Lower lobe of right lung (tissue), 2 donors: ENCODE data around the gene RPS4Y1. TPM values are rescaled to one million over a fixed set of nuclear protein-coding genes. Genes with fewer than 3 reads are reported as not detected.
"Not testable (repeated sequence)": the region's sequence is repeated elsewhere in the genome, so short reads cannot be mapped to it uniquely, and the experiment has no call there.

ENCODE experiments used
- ATAC-seq, 2 donors: fragments of 200-7000 bp; cut with Tn5 transposase; one replicate each; pipeline ENCODE4 v1.9.1; 2020 to 2022; ENCODE audit warnings: mild to moderate bottlenecking in 2 of 2, moderate library complexity in 2 of 2
- DNase-seq: peaks from one replicate; pipeline ENCODE4 v3.0.0-alpha.2; 2020
- H3K27ac ChIP-seq: fragments of 200-600 bp; one replicate; pipeline ENCODE4 v1.8.0; 2022
- H3K27me3 ChIP-seq: fragments of 200-600 bp; one replicate; pipeline ENCODE4 v1.8.0; 2022; ENCODE audit warnings: low read depth
- H3K36me3 ChIP-seq: fragments of 200-600 bp; one replicate; pipeline ENCODE4 v1.8.0; 2022; ENCODE audit warnings: mild to moderate bottlenecking
- H3K4me1 ChIP-seq: fragments of 200-600 bp; one replicate; pipeline ENCODE4 v1.8.0; 2022
- H3K4me3 ChIP-seq: fragments of 200-600 bp; one replicate; pipeline ENCODE4 v1.8.0; 2022; ENCODE audit warnings: mild to moderate bottlenecking
- H3K9me3 ChIP-seq: fragments of 200-600 bp; one replicate; pipeline ENCODE4 v1.8.0; 2022
- intact Hi-C: fragments of 100-400 bp; cut with DNase I; formaldehyde crosslinking; loops from one replicate; pipeline ENCODE4 v1.11.0; 2022
- total RNA-seq: library from RNA; stranded (reverse); fragmentation: NEBNext Ultra II Directional; extraction: Animal tissue kit (Norgen Biotek cat#: 25700); gene quantifications from one replicate; pipeline ENCODE4 v1.2.1, GENCODE V29; 2021
- TF ChIP-seq, protein P1 (sequence below): fragments of 200-600 bp; IDR thresholded peaks from one replicate; pipeline ENCODE4 v1.8.0; 2022; ENCODE audit warnings: antibody characterized with exemption, mild to moderate bottlenecking
- donor health status: DM: no; HTN: yes; CAD: no; lungs with severe emphysema.

RPS4Y1 gene
- total RNA-seq, 1 donor from 2014 or later, result 211 TPM

- TF ChIP-seq, protein P1, sequence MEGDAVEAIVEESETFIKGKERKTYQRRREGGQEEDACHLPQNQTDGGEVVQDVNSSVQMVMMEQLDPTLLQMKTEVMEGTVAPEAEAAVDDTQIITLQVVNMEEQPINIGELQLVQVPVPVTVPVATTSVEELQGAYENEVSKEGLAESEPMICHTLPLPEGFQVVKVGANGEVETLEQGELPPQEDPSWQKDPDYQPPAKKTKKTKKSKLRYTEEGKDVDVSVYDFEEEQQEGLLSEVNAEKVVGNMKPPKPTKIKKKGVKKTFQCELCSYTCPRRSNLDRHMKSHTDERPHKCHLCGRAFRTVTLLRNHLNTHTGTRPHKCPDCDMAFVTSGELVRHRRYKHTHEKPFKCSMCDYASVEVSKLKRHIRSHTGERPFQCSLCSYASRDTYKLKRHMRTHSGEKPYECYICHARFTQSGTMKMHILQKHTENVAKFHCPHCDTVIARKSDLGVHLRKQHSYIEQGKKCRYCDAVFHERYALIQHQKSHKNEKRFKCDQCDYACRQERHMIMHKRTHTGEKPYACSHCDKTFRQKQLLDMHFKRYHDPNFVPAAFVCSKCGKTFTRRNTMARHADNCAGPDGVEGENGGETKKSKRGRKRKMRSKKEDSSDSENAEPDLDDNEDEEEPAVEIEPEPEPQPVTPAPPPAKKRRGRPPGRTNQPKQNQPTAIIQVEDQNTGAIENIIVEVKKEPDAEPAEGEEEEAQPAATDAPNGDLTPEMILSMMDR, result no peak
- Histone ChIP-seq H3K4me1 (no peaks in the 10 kb centered on the region), H3K27me3 (no peaks in the 10 kb centered on the region), H3K9me3 (no peaks in the 10 kb centered on the region), H3K4me3 (no peak overlapping the region), H3K27ac (no peak overlapping the region), H3K36me3 (peaks cover 52% of the 10 kb centered on the region)
- intact Hi-C loops, result no loop called here
- no peak for ATAC-seq
- DNase-seq, result no peak
Observed at GRCh38 chrY:2860511-2860910, 19.1 kb downstream of the RPS4Y1 start.

DNA sequence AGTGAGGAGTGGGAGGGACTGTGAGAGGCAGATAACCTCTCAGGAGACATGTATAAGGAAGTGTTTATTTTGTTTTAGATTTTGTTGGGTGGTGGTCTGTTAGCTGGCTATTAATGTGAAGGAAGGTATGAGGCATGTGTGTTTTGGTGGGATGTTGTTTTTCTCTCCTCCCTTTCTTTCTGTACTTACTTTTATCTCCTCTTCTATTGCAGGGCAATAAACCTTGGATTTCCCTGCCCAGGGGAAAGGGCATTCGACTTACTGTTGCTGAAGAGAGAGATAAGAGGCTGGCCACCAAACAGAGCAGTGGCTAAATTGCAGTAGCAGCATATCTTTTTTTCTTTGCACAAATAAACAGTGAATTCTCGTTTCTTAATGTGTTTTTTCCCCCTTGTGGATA lies 25.2 kb downstream of the RPS4Y1 start:
- Histone ChIP-seq H3K4me3 (no peak overlapping the region), H3K27me3 (no peaks in the 10 kb centered on the region), H3K4me1 (no peaks in the 10 kb centered on the region), H3K36me3 (peaks cover 56% of the 10 kb centered on the region), H3K9me3 (no peaks in the 10 kb centered on the region), H3K27ac (no peak overlapping the region)
- intact Hi-C loops, result no loop called here
- no peak for DNase-seq
- TF ChIP-seq, protein P1, result no peak
- ATAC-seq, result no peak

DNA sequence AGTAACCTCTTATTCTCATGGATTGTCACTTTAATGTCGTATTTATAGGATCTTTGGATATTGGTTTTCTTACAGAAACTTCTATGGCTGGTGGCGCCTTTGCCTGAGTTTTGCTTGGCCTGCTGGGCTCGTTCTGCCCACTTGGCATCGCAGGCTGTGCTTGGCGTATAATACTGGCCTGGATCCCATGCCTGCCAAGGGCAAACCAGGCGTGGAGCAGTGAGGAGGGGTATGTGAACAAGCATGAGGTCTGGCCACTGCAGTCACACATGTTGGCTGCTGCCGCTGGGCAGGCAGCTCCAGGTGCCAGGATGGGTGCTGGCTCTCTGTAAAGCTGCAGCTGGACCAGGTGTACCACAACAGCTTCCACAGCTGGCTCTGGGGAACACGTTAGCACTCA lies 26.1 kb downstream of the RPS4Y1 start:
- Histone ChIP-seq H3K4me3 (no peak overlapping the region), H3K4me1 (no peaks in the 10 kb centered on the region), H3K36me3 (peaks cover 53% of the 10 kb centered on the region), H3K27ac (no peak overlapping the region), H3K27me3 (no peaks in the 10 kb centered on the region), H3K9me3 (peaks cover 4% of the 10 kb centered on the region)
- no peak for DNase-seq
- TF ChIP-seq, protein P1, result no peak
- ATAC-seq, result no peak
- intact Hi-C loops, result no loop called here

- Histone ChIP-seq H3K27ac (no peak overlapping the region), H3K4me3 (no peak overlapping the region), H3K36me3 (peaks cover 46% of the 10 kb centered on the region), H3K9me3 (peaks cover 6% of the 10 kb centered on the region), H3K27me3 (no peaks in the 10 kb centered on the region), H3K4me1 (no peaks in the 10 kb centered on the region)
- TF ChIP-seq, protein P1, result no peak
- intact Hi-C loops, result no loop called here
- DNase-seq, result no peak
- ATAC-seq, result no peak
Observed at GRCh38 chrY:2868035-2868607, 26.7 kb downstream of the RPS4Y1 start.

DNA sequence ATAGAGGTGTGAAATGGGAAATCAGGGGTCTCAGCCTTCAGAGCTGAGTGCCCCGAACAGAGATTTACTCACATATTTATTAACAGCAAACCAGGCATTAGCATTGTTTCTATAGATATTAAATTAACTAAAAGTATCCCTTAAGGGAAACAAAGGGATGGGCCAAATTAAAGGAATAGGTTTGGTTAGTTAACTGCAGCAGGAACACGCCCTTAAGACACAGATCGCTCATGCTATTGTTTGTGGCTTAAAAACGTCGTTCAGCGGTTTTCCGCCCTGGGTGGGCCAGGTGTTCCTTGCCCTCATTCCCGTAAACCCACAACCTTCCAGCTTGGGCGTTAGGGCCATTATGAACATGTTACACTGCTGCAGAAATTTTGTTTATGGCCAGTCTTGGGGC lies 30.8 kb downstream of the RPS4Y1 start:
- H3K27me3 ChIP-seq, H3K27ac ChIP-seq, H3K4me3 ChIP-seq, ATAC-seq, DNase-seq, intact Hi-C loops, H3K36me3 ChIP-seq, H3K4me1 ChIP-seq, H3K9me3 ChIP-seq: not testable (repeated sequence)

GRCh38 chrY:2874211-2874610 lies 32.8 kb downstream of the RPS4Y1 start:
- H3K36me3 ChIP-seq, result no peaks in the 10 kb centered on the region
- no peaks in the 10 kb centered on the region for H3K4me1 ChIP-seq
- TF ChIP-seq, protein P1, result no peak
- no peak overlapping the region for H3K27ac ChIP-seq
- H3K9me3 ChIP-seq, result peaks cover 6% of the 10 kb centered on the region
- DNase-seq, result no peak
- intact Hi-C loops, result no loop called here
- ATAC-seq, result no peak
- H3K27me3 ChIP-seq, result no peaks in the 10 kb centered on the region
- H3K4me3 ChIP-seq, result no peak overlapping the region
